Left lobe of liver (tissue), 2 donors: ENCODE data around the gene PIGQ. TPM values are rescaled to one million over a fixed set of nuclear protein-coding genes. Genes with fewer than 3 reads are reported as not detected.

ENCODE experiments used
- ATAC-seq: fragments of 200-7000 bp; cut with Tn5 transposase; one replicate; pipeline ENCODE4 v1.9.1; 2020; ENCODE audit warnings: mild to moderate bottlenecking, moderate library complexity
- DNase-seq: peaks from one replicate; pipeline ENCODE4 v3.0.0-alpha.2; 2020; ENCODE audit warnings: low spot score
- total RNA-seq: library from RNA; stranded (reverse); gene quantifications from one replicate; pipeline ENCODE4 v1.2.1, GENCODE V29; 2021
- donor health status: DM: no; HTN: no; CAD: no; lungs with moderate emphysema.
- donor health status: DM: no; HTN: yes; CAD: no.

The PIGQ gene
- total RNA-seq, 1 donor from 2014 or later: 42.1 TPM

GRCh38 chr16:625117-625976 is 55.6 kb downstream of the PIGQ start:
- no peak for ATAC-seq
- DNase-seq: no peak

- no peak for ATAC-seq
- no peak for DNase-seq
These were observed 56.4 kb downstream of the PIGQ start for GRCh38 chr16:625977-626765.

GRCh38 chr16:626787-627453 is 57.2 kb downstream of the PIGQ start:
- no peak for DNase-seq
- no peak for ATAC-seq

GRCh38 chr16:627454-628239 is 57.9 kb downstream of the PIGQ start:
- DNase-seq (peak; percentile 78), ATAC-seq (peak; percentile 19)

GRCh38 chr16:628321-629061 is 58.7 kb downstream of the PIGQ start:
- DNase-seq (no peak), ATAC-seq (no peak)

GRCh38 chr16:629185-629832 is 59.5 kb downstream of the PIGQ start:
- peak; percentile 74 for ATAC-seq
- DNase-seq: peak; percentile 88

GRCh38 chr16:629833-630248 is 60.1 kb downstream of the PIGQ start:
- ATAC-seq: no peak
- DNase-seq: no peak

GRCh38 chr16:630249-630814 is 60.6 kb downstream of the PIGQ start:
- peak; percentile 46 for DNase-seq
- no peak for ATAC-seq

- ATAC-seq (peak; percentile 6), DNase-seq (peak; percentile 70)
These were observed 61.1 kb downstream of the PIGQ start, which contains the start of gene WFIKKN1 for GRCh38 chr16:630815-631405. Gene WFIKKN1 (plus strand): TSS chr16:630985. CDS start chr16:631254, 269 bp downstream.

- no peak for ATAC-seq
- DNase-seq: no peak
These were observed 62.1 kb downstream of the PIGQ start for GRCh38 chr16:631808-632358.

- peak; percentile 47 for DNase-seq
These were observed 62.9 kb downstream of the PIGQ start for GRCh38 chr16:632486-633335.

GRCh38 chr16:633336-634050 is 63.7 kb downstream of the PIGQ start:
- DNase-seq (peak; percentile 46), ATAC-seq (no peak)

More at GRCh38 chr16:632486-633335, 62.9 kb downstream of the PIGQ start:
- ATAC-seq: no peak
